HG02623 (cell line): ENCODE results near the gene ALCAM.
"Not testable (repeated sequence)": the region's sequence is repeated elsewhere in the genome, so short reads cannot be mapped to it uniquely, and the experiment has no call there.

Experiments
- ATAC-seq: cut with Tn5 transposase; IDR thresholded peaks from one replicate; pipeline ENCODE4 v1.9.1; 2021; ENCODE audit warnings: moderate library complexity; ENCODE audit not compliant: unreplicated experiment

Gene ALCAM

DNA sequence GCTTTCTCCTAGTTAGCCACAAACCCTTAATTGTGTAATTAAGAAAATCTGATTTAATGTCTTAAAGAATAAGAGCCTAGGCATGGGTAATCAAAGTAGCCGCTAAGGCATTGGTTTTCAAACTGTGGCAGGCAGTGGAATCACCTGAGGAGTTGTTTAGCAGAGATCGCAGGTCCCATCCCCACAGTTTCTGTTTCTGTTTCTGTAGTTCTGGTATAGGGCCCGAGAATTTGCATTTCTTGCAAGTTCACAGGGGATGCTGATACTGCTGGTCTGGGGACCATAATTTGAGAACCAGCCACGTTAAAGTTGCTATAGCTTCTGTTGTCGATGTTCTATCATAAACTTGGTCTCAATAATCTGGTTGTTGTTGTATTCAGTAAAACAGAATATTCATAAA is 204.3 kb downstream of the ALCAM start:
- no peak for ATAC-seq

DNA sequence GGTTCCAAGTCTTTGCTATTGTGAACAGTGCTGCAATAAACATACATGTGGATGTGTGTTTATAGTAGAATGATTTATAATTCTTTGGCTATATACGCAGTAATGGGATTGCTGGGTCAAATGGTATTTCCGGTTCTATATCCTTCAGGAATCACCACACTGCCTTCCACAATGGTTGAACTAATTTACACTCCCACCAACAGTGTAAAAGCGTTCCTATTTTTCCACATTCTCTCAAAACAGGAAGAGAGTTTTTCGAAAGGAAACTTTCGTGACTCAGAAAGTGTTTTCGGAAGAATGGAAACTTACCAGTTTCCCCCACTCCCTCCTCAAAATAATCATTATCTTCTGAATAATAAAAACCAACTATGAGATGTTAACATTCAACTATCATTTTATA is 205.8 kb downstream of the ALCAM start:
- ATAC-seq = no peak

DNA sequence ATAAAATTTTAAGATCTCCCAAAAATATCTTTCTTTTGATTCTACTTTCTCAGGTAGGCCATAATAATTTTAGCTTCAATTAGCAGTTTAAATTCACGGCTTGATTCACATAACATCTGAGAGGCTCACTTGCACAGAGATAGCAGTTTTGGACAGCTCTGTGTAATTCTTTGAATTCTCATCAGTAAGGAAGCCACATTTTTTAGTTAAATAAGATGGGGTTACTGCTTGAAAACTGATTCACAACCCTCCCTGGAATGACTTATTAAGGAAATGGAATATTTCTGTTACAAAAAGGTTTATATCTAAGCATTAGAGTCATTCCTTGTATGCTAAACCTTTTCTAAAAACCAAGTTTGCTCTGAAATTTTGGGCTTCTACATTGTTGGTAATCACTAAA is 212.7 kb downstream of the ALCAM start:
- ATAC-seq = no peak

- ATAC-seq = no peak
These were observed 213.7 kb downstream of the ALCAM start for GRCh38 chr3:105580296-105580965.

DNA sequence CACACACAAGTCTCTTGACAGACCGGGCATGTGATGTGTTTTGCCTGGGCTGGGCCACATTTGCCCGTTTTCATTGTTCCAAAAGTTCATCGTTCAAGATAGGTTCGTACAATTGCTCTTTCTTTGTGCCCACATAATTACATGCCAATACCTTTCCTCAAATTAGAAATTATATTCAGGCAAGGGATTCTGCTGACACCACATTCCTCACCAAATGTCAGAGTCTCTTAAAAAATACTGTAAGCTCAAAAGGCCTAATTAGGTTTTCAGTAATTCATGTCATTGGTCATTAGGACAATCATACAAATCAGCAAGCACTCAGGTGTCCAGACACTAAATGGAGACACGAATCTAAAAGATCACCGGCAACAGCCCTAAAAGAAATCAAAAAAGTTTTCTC is 215.3 kb downstream of the ALCAM start:
- no peak for ATAC-seq

DNA sequence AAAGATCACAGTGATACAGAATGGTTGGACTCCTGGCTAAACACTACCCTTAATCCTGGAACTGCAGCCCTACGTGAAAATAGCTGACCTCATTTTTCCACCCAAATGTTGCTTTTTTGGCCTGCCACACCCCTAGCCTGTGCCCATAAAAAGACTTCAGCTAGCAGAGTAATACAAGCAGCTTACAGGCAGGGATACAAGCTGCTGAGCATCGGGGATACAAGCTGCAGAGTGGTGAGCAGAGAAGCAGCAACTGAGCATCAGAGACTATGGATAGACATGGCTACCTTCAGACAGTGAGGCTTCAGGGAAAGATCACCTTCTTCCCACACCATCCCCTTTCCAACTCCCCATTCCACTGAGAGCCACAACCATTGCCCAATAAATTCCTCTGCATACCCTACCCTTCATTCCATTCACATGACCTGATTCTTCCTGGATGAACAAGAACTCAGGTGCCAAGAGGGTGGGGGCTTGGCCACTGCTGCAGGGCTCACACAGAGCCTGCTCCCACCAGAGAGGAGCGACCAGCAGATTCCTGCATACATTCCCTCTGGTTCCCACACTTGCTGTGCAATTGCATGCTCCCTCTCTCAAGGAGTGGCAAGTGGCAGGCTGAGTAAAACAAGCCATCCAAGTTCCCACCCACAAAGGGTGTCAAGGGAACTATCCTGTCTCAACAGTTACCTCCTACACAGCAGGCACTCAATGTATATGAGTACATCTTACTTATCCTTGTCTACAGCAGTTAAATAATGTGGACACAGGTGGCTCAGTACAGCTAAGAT is 217.5 kb downstream of the ALCAM start:
- no peak for ATAC-seq

DNA sequence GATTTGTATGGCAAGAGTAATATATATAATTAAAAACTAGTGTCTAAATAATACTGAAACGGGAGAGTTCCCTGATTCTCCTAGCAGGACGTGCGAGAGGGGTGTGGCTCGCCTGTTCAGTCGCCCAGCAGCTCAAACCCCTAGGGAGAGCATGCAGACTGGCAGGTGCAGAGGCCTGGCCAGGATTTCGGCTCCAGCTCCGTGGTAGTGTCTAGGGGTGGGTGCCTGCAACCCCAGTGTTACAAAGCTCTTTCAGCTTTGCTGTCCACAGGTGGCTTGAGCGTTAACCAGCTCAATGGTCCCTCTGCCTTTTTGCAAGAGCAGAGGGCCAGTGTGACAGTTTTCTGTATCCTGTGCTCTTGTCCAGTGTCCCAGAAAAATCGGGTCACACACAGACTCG is 226.6 kb downstream of the ALCAM start:
- no peak for ATAC-seq

DNA sequence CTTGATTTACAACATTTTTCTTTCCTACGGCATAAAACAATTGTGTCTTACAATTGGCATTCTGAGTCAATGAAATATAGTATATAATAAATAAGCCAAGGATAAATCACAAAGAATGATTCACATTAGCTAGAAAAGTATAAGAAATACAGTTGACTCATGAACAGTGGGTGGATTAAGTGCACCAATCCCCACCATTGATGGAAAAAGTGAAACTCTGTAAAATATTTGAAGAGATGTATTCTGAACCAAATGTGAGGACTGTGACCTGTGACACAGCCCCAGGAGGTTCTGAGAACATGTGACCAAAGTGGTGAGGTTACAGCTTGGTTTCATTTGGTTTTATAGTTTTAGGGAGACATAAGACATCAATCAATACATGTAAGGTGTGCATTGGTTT is 227.5 kb downstream of the ALCAM start:
- no peak for ATAC-seq

- ATAC-seq = no peak
These were observed 231.5 kb downstream of the ALCAM start for GRCh38 chr3:105598042-105598796.

DNA sequence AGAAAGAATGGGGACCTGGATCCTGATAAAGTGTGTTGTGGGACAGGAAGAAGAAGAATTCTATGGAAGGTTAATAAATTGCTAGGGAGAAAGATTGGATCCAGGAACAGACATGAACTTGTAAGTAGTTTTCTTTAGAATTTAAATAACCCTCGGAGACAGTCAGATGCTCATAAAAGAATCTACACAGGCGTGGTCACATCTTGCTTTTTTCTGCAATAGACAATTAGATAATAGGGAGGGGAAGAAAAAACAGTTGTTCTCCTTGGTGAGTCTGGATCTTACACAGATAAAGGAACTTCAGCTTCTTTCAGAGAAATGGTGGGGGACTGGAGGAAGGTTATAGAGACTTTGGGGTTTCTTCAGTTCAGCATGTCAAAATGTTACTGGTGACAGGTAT is 232.6 kb downstream of the ALCAM start:
- no peak for ATAC-seq

GRCh38 chr3:105601756-105602155 is 235.0 kb downstream of the ALCAM start:
- ATAC-seq = not testable (repeated sequence)

- not testable (repeated sequence) for ATAC-seq
These were observed 235.6 kb downstream of the ALCAM start for GRCh38 chr3:105602286-105602685.

GRCh38 chr3:105603516-105603915 is 236.8 kb downstream of the ALCAM start:
- not testable (repeated sequence) for ATAC-seq

DNA sequence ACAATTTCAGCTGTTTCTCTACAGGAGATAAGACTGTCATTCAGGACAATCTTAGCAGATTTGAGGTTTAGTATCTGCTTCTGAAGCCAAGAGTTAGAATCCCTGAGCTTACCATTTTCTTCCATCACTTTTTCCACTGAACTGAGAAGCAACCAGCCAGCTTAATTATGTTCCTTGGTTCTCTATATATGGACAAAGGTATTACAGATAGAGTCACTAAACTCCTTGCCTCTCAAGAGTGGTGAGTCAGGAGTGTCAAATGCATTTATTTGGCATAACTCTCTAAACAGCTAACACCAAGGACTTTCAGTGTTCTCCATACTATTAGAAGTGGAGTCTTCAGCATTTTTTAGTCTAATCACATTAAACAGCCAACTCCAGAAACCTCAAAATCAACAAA is 239.3 kb downstream of the ALCAM start:
- no peak for ATAC-seq

- ATAC-seq = no peak
These were observed 241.9 kb downstream of the ALCAM start for GRCh38 chr3:105608623-105609022.

GRCh38 chr3:105610473-105610872 is 243.8 kb downstream of the ALCAM start:
- no peak for ATAC-seq

DNA sequence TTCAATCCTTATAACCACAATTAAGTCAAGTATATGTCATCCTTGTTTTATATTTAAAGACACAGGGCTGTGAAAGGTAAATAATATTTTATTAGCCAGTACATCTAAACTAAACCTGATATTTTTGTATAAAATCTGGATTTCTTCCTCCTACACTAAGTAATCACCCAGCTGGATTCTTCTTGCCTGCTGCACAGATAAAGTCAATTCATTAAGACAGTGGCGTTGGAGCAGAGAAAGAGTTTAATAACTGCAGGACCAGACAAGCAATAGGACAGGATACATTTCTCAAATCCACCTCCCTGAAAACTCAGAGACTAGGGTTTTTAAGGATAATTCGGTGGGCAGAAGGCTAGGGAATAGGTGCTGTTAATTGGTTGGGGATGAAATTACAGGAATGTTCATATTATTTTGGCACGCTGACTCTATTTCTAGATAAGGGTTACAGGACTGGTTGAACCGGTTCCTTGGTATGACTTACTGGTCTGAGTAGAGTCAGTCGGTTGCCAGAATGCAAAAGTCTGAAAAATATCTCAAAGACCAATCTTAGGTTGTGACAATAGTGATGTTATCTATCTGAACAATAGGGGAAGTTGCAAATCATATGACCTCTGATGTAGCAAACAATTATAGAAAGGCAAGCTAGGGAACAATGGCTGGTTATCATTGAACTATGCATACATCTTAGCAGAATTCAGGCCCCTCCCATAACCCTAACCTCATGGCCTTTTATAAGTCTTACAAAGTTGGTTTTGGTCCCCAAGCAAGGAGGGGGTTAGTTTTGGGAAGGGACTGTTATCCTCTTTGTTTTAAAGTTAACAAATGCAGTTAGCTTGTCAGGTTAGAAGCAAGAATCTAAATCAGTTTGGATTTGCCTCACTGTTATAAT is 244.8 kb downstream of the ALCAM start:
- no peak for ATAC-seq

GRCh38 chr3:105613120-105613519 is 246.4 kb downstream of the ALCAM start:
- ATAC-seq = no peak

DNA sequence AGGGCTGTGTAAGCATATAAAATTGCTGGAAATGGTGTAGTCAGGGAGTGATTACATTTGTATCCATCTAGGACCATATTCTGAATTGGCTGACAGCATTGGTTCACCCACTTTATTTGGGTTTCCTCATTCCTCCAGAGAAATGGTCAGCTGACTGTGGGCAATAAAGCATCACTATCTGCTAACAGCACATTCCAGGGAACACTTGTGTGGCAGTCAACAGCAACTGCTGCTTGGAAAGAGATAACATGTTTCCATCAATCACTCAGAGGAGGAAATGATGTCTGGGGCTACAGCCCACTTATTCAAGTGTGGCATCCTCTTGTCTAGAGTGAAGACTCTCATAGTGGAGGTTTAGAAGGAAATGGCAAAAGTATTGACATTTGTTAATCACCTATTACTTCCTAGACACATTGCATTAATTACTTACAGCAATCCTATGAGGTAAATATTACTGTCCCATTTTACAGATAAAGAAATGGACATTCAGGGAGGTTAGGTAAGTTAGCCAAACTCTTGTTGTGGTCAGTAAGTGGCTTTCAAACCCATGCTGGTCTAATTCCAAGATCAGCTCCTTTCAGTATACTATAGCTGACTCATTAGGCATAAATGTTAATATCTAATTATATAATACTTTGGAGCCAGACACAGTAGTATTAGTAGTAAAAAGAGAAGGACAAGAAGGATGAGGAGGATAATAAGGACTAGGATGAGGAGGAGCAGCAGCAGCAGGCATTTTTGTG is 247.8 kb downstream of the ALCAM start:
- ATAC-seq = no peak

DNA sequence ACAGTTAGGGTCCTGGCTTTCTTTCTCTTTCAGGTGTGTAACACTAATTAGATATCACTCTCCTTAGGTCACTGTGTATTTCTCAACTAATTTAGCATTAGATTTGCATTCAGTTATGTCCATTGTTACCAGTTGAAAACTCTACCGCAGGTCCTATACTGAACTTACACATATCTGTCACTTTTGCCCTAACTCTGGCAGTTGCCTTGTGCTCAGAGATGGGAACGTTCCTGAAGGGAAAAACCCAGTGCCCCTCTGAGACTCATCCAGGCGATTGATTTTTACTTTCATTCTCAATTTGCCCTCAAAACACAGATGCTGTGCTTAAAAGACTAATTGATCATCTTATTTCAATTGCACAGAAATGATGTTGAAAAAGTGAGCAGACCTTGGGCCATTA is 249.1 kb downstream of the ALCAM start:
- ATAC-seq = no peak
